ENCODE data around the gene ANGEL2. TPM values are rescaled to one million over a fixed set of nuclear protein-coding genes. Genes with fewer than 3 reads are reported as not detected.
A peak's percentile ranks its signal among the peaks of the same experiment; 100 is the strongest.

Gene ANGEL2
- total RNA-seq, 1 donor from 2014 or later = 33.1 TPM

DNA sequence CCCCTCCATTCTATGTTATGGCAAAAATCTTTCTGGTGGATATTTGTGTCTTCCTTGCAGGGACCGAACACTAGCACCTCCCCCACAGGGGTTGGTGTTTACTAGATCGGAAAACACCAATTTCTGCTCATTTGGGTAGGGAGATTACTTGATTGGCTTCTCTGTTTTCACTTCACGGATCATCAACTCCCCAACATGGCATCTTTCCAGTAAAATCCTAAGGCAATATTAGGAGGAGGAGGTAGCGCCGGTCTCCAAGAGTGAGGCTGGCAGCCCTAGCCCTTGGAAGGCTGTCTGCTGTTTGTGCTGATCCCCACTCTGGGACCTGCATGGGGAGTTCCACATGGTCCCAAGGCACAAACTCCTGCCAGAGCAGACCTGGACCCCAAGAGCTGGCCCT is 53.2 kb downstream of the ANGEL2 start:
- no peak overlapping the region for H3K4me3 Mint-ChIP-seq (ENCODE audit: unreplicated experiment)
- TF ChIP-seq, protein P1, sequence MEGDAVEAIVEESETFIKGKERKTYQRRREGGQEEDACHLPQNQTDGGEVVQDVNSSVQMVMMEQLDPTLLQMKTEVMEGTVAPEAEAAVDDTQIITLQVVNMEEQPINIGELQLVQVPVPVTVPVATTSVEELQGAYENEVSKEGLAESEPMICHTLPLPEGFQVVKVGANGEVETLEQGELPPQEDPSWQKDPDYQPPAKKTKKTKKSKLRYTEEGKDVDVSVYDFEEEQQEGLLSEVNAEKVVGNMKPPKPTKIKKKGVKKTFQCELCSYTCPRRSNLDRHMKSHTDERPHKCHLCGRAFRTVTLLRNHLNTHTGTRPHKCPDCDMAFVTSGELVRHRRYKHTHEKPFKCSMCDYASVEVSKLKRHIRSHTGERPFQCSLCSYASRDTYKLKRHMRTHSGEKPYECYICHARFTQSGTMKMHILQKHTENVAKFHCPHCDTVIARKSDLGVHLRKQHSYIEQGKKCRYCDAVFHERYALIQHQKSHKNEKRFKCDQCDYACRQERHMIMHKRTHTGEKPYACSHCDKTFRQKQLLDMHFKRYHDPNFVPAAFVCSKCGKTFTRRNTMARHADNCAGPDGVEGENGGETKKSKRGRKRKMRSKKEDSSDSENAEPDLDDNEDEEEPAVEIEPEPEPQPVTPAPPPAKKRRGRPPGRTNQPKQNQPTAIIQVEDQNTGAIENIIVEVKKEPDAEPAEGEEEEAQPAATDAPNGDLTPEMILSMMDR (IDR thresholded peaks at IDR 0.05; ENCODE audit: partially characterized antibody, unreplicated experiment) = no peak
- no peak overlapping the region for H3K27ac Mint-ChIP-seq (ENCODE audit: unreplicated experiment)
- peaks cover 20% of the 10 kb centered on the region for H3K4me1 Mint-ChIP-seq (ENCODE audit: low read depth, unreplicated experiment)
- H3K9me3 Mint-ChIP-seq (ENCODE audit: unreplicated experiment) = peaks cover 9% of the 10 kb centered on the region
- DNase-seq = no peak
- H3K27me3 Mint-ChIP-seq (ENCODE audit: unreplicated experiment) = peaks cover 2% of the 10 kb centered on the region
- H3K36me3 Mint-ChIP-seq (ENCODE audit: unreplicated experiment) = peaks cover 10% of the 10 kb centered on the region

DNA sequence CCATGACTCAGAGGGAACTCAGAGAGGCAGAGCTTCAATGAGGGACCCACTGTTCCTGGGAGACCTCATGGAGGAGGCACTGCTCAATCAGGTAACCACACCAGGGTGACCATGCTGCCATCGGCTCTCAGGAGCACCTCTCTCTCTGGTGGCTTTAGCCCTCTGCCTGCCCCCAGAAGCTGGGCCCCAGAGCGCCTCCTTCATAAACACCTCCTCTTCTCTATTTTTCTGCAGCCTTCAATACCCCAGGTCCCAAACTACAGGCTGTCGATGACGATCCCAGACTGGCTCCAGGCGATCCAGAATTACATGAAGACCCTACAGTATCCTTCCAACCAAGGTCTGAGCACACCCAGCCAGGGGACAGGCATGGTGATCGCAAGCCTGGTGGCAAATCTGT is 54.7 kb downstream of the ANGEL2 start:
- TF ChIP-seq, protein P1 (IDR thresholded peaks at IDR 0.05; ENCODE audit: partially characterized antibody, unreplicated experiment) = no peak
- H3K4me1 Mint-ChIP-seq (ENCODE audit: low read depth, unreplicated experiment) = peaks cover 10% of the 10 kb centered on the region
- H3K27me3 Mint-ChIP-seq (ENCODE audit: unreplicated experiment) = peaks cover 2% of the 10 kb centered on the region
- no peak overlapping the region for H3K4me3 Mint-ChIP-seq (ENCODE audit: unreplicated experiment)
- H3K36me3 Mint-ChIP-seq (ENCODE audit: unreplicated experiment) = peaks cover 5% of the 10 kb centered on the region
- H3K27ac Mint-ChIP-seq (ENCODE audit: unreplicated experiment) = no peak overlapping the region
- peaks cover 5% of the 10 kb centered on the region for H3K9me3 Mint-ChIP-seq (ENCODE audit: unreplicated experiment)
- no peak for DNase-seq

DNA sequence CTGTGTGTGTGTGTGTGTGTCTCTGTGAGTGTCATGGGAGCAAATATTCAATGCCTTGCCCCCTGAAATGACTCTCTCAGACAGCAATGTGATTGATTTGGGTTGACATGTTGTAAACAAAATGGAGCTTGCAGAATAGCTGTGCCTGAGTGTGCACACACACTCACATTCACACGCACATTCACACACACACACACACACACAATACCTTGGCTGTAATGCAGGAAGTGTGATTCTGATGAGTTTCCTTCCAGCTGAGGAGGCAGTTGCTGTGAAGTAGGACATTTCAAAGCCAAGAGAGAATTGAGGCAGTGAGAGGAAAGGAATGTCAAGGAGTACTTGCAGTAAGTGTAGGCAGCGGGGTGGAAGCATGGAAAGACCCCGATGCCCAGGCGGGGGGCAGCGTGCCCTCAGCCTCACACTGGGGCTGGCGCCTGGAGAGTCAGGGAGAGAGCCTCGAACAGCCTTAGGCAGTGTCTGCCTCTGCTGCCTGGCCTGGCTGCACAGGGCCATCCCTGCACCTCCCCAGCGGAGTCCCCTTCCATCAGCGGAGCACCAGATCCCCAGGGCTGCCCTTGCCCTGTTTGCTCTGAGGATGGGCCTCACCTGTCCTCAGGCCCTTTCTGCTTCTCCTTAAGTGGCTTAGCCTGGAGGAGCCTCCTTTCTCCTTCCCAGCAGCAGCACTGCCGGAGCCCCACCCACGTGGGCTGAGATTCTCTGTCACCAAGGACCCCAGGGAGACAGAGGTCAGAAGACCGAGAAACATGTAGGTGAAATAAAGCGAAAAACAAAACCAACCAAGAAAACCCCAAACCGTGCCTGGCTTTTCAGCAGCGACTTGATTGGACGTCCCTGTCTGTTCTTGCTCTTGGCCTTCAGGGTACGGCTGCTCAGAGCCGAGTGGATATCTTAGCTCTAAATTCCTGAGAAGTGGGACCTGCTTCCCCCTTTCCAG is 56.1 kb downstream of the ANGEL2 start:
- peaks cover 5% of the 10 kb centered on the region for H3K9me3 Mint-ChIP-seq (ENCODE audit: unreplicated experiment)
- H3K27ac Mint-ChIP-seq (ENCODE audit: unreplicated experiment) = no peak overlapping the region
- H3K4me3 Mint-ChIP-seq (ENCODE audit: unreplicated experiment) = peak overlapping the region; percentile 0
- peaks cover under 1% of the 10 kb centered on the region for H3K27me3 Mint-ChIP-seq (ENCODE audit: unreplicated experiment)
- DNase-seq = no peak
- H3K4me1 Mint-ChIP-seq (ENCODE audit: low read depth, unreplicated experiment) = peaks cover 19% of the 10 kb centered on the region
- peaks cover 2% of the 10 kb centered on the region for H3K36me3 Mint-ChIP-seq (ENCODE audit: unreplicated experiment)
- TF ChIP-seq, protein P1 (IDR thresholded peaks at IDR 0.05; ENCODE audit: partially characterized antibody, unreplicated experiment) = no peak

DNA sequence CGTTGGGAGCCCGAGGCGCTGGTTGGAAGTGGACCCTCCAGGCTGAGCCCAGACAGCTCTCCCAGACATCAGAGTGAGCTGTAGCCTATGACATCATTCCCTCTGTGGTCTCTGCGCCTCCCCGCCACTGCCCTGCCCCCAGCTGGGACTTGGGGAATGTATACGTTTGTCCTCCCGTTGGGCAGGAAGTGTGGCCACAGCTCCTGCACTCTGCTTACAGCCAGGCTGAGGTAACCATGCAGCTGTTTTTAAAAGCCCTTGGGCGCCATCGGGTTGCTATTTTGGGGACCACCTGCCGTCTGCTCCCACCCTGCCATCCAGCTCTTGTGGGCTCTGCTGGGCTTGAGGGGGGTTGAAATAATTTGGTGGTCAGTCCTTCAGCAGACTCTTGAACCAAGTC is 57.5 kb downstream of the ANGEL2 start:
- TF ChIP-seq, protein P1 (IDR thresholded peaks at IDR 0.05; ENCODE audit: partially characterized antibody, unreplicated experiment) = no peak
- H3K36me3 Mint-ChIP-seq (ENCODE audit: unreplicated experiment) = no peaks in the 10 kb centered on the region

GRCh38 chr1:212957546-212957945 is 58.1 kb downstream of the ANGEL2 start:
- H3K27me3 Mint-ChIP-seq (ENCODE audit: unreplicated experiment) = peaks cover 5% of the 10 kb centered on the region
- TF ChIP-seq, protein P1 (IDR thresholded peaks at IDR 0.05; ENCODE audit: partially characterized antibody, unreplicated experiment) = no peak
- H3K4me3 Mint-ChIP-seq (ENCODE audit: unreplicated experiment) = no peak overlapping the region
- DNase-seq = no peak
- no peak overlapping the region for H3K27ac Mint-ChIP-seq (ENCODE audit: unreplicated experiment)
- H3K36me3 Mint-ChIP-seq (ENCODE audit: unreplicated experiment) = no peaks in the 10 kb centered on the region
- peaks cover 12% of the 10 kb centered on the region for H3K9me3 Mint-ChIP-seq (ENCODE audit: unreplicated experiment)
- peaks cover 30% of the 10 kb centered on the region for H3K4me1 Mint-ChIP-seq (ENCODE audit: low read depth, unreplicated experiment)

More for the DNA sequence above, 57.5 kb downstream of the ANGEL2 start:
- DNase-seq = peak; percentile 71
- H3K27ac Mint-ChIP-seq (ENCODE audit: unreplicated experiment) = no peak overlapping the region
- no peak overlapping the region for H3K4me3 Mint-ChIP-seq (ENCODE audit: unreplicated experiment)
- peaks cover 24% of the 10 kb centered on the region for H3K4me1 Mint-ChIP-seq (ENCODE audit: low read depth, unreplicated experiment)
- peaks cover 7% of the 10 kb centered on the region for H3K9me3 Mint-ChIP-seq (ENCODE audit: unreplicated experiment)
- H3K27me3 Mint-ChIP-seq (ENCODE audit: unreplicated experiment) = peaks cover 1% of the 10 kb centered on the region
